ENCODE data around the gene SLC24A2.

SLC24A2 gene

DNA sequence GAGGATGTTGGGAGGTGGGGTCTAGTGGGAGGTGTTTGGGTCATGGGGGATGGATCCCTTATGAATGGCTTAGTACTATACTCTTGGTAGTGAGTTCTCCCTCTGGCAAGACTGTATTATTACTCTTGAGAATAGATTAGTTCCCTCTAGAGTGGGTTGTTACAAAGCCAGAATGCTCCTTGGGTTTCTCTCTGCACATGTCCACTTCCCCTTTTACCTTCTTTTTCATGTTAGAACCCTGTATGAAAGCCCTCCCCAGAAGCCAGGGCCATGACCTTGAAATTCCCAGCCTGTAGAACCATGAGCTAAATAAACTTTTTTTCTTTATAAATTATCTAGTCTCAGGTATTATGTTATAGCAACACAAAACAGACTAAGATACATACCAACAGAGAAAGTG lies 31.1 kb downstream of the SLC24A2 start:
- DNase-seq: no peak
- in situ Hi-C loops (cut with HindIII; ENCODE audit: low pct_ligation_motif_present, low sequenced_read_pairs): no loop called here
- Histone ChIP-seq H3K4me3 (ENCODE audit: low read depth, low read length) (no peak overlapping the region), H3K27ac (no peak overlapping the region), H3K36me3 (replicated peaks) (no peaks in the 10 kb centered on the region), H3K27me3 (replicated peaks) (no peaks in the 10 kb centered on the region)
- TF ChIP-seq, protein P1, sequence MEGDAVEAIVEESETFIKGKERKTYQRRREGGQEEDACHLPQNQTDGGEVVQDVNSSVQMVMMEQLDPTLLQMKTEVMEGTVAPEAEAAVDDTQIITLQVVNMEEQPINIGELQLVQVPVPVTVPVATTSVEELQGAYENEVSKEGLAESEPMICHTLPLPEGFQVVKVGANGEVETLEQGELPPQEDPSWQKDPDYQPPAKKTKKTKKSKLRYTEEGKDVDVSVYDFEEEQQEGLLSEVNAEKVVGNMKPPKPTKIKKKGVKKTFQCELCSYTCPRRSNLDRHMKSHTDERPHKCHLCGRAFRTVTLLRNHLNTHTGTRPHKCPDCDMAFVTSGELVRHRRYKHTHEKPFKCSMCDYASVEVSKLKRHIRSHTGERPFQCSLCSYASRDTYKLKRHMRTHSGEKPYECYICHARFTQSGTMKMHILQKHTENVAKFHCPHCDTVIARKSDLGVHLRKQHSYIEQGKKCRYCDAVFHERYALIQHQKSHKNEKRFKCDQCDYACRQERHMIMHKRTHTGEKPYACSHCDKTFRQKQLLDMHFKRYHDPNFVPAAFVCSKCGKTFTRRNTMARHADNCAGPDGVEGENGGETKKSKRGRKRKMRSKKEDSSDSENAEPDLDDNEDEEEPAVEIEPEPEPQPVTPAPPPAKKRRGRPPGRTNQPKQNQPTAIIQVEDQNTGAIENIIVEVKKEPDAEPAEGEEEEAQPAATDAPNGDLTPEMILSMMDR (IDR thresholded peaks at IDR 0.05; ENCODE audit: low read depth, low read length, missing control alignments): no peak

DNA sequence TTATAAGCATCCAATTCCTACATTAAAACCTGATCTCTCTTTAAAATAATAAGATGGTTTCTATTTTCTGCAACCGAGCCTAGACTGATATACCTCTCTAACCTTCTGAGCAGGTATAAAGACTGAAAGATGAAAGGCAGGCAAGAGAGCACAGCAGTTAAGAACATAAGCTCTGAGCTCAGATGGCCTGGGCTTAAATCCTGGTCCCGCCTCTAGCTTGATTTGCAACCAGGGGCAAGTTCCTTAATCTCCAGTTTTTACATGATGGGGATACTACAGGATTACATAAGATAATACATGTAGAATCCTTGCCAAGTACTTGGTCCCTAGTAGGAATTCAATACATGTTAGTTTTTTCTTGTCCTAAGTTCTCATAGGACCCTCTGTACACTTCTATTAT lies 33.9 kb downstream of the SLC24A2 start:
- no peak overlapping the region for H3K27ac ChIP-seq
- H3K36me3 ChIP-seq (replicated peaks): no peaks in the 10 kb centered on the region
- TF ChIP-seq, protein P1 (IDR thresholded peaks at IDR 0.05; ENCODE audit: low read depth, low read length, missing control alignments): no peak
- H3K4me3 ChIP-seq (ENCODE audit: low read depth, low read length): no peak overlapping the region
- in situ Hi-C loops (cut with HindIII; ENCODE audit: low pct_ligation_motif_present, low sequenced_read_pairs): no loop called here
- no peak for DNase-seq
- H3K27me3 ChIP-seq (replicated peaks): no peaks in the 10 kb centered on the region

DNA sequence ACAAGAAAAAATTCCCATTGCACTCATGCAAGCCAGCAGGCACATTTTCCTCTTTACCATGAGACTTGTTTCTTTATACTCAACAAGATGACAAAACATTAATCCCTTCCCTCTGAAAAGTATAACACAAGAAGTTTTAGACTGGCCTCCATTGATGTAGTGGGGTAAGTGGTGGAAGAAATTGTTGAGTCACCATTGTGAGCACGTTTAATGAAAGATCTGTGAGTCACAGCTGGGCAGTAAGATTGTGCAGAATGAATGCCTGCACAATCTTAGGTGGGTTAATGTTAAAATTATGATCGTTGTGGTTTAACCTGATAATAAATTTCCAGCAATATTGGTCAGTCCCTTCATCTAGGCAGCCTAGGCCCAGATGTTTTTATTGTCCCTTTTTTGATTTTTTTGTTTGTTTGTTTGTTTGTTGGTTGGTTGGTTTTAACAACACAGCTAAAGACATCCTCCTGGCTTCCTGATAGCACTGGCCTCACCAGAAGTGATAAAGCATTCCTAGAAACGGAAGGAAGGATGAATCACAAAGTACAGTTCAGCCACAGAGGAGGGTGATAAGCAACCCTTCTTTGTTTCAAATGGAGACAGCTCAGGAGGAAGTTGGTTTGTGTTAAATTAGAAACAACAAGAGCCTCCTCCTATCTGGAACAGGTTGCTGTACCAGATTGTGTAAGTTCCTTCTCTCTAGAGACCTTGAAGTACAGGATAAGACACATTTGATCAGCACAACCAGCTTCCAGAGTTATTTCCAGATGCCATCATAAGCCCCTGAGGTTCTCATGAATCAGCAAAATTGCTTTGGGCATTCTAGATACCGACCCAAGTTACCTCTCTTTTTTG lies 40.3 kb downstream of the SLC24A2 start:
- in situ Hi-C loops (cut with HindIII; ENCODE audit: low pct_ligation_motif_present, low sequenced_read_pairs): no loop called here
- DNase-seq: peak; percentile 1
- Histone ChIP-seq H3K4me3 (ENCODE audit: low read depth, low read length) (no peak overlapping the region), H3K27ac (no peak overlapping the region), H3K36me3 (replicated peaks) (no peaks in the 10 kb centered on the region), H3K27me3 (replicated peaks) (no peaks in the 10 kb centered on the region)
- TF ChIP-seq, protein P1 (IDR thresholded peaks at IDR 0.05; ENCODE audit: low read depth, low read length, missing control alignments): no peak

DNA sequence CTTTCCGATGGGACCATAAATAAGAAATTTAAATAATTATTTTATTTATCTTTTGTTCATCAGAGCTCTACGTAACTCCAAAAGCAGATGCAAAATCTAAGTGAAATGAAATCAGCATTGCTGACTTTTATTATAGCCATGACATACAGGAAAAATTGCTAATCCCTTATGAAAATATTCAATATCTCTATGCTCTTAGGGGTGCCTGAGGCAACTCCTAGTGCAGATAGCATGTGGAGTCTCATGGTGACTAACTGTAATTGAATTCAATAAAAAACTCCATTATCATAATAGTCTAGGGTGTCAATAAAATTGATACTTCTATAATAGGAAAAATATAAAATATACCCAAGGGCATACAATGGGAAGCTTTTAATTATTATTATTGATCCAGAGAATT lies 42.6 kb downstream of the SLC24A2 start:
- TF ChIP-seq, protein P1 (IDR thresholded peaks at IDR 0.05; ENCODE audit: low read depth, low read length, missing control alignments): no peak
- H3K36me3 ChIP-seq (replicated peaks): no peaks in the 10 kb centered on the region
- no peaks in the 10 kb centered on the region for H3K27me3 ChIP-seq (replicated peaks)
- in situ Hi-C loops (cut with HindIII; ENCODE audit: low pct_ligation_motif_present, low sequenced_read_pairs): no loop called here
- H3K27ac ChIP-seq: no peak overlapping the region
- H3K4me3 ChIP-seq (ENCODE audit: low read depth, low read length): no peak overlapping the region
- DNase-seq: no peak

DNA sequence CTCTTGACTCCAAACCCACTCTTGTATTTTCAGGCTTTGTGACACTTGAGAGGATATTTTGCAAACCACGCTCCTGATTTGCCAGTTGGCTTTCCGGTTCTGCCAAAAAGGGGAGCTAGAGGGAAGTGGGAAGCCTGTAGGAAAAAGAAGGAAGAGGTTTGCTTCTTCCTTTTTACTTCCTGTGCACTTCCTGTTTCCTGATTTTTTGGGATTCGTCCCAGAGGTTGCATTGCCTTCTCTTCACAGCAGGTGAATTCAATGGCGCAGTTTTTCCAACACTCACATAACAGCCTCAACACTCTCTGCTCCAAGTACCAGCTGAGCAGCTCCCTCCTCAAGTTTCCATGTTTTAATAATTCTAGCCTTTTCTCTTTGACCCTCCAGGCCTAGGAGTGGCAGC lies 47.7 kb downstream of the SLC24A2 start:
- no peak for DNase-seq
- in situ Hi-C loops (cut with HindIII; ENCODE audit: low pct_ligation_motif_present, low sequenced_read_pairs): no loop called here
- Histone ChIP-seq H3K27me3 (replicated peaks) (no peaks in the 10 kb centered on the region), H3K4me3 (ENCODE audit: low read depth, low read length) (no peak overlapping the region), H3K36me3 (replicated peaks) (no peaks in the 10 kb centered on the region), H3K27ac (no peak overlapping the region)
- TF ChIP-seq, protein P1 (IDR thresholded peaks at IDR 0.05; ENCODE audit: low read depth, low read length, missing control alignments): no peak
